ENCODE data around the gene BORCS5.
"Not testable (repeated sequence)": the region's sequence is repeated elsewhere in the genome, so short reads cannot be mapped to it uniquely, and the experiment has no call there.

GRCh38 chr12:12502130-12502814, 145.4 kb downstream of the BORCS5 start:
- TF ChIP-seq, protein P1, sequence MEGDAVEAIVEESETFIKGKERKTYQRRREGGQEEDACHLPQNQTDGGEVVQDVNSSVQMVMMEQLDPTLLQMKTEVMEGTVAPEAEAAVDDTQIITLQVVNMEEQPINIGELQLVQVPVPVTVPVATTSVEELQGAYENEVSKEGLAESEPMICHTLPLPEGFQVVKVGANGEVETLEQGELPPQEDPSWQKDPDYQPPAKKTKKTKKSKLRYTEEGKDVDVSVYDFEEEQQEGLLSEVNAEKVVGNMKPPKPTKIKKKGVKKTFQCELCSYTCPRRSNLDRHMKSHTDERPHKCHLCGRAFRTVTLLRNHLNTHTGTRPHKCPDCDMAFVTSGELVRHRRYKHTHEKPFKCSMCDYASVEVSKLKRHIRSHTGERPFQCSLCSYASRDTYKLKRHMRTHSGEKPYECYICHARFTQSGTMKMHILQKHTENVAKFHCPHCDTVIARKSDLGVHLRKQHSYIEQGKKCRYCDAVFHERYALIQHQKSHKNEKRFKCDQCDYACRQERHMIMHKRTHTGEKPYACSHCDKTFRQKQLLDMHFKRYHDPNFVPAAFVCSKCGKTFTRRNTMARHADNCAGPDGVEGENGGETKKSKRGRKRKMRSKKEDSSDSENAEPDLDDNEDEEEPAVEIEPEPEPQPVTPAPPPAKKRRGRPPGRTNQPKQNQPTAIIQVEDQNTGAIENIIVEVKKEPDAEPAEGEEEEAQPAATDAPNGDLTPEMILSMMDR (IDR thresholded peaks at IDR 0.05; ENCODE audit: insufficient read depth, low read length) = not testable (repeated sequence)
- TF ChIP-seq POLR2AphosphoS5 (IDR thresholded peaks at IDR 0.05; ENCODE audit: low read depth); GABPA (IDR thresholded peaks at IDR 0.05; ENCODE audit: low read depth); REST (IDR thresholded peaks at IDR 0.05; ENCODE audit: insufficient replicate concordance, low read depth); SPI1 (IDR thresholded peaks at IDR 0.05; ENCODE audit: borderline replicate concordance, low read depth): not testable (repeated sequence)

All from HL-60 (cell line).